ENCODE measurements around the gene FANCD2.
"Not testable (repeated sequence)": the region's sequence is repeated elsewhere in the genome, so short reads cannot be mapped to it uniquely, and the experiment has no call there.

FANCD2 gene

GRCh38 chr3:10021856-10022775 lies 4.1 kb upstream of the FANCD2 start:
- Histone ChIP-seq H3K27ac (ENCODE audit: insufficient read depth in 1 of 2, low read depth in 1 of 2, low read length in 2 of 2, poor library complexity in 1 of 2, severe bottlenecking in 2 of 2) (no peak overlapping the region), H3K4me3 (ENCODE audit: control insufficient read depth in 1 of 7, extremely low read depth in 1 of 7, insufficient read depth in 4 of 7, low read depth in 2 of 7, low read length in 6 of 7) (no peak overlapping the region), H3K4me1 (ENCODE audit: control extremely low read depth in 1 of 4, control insufficient read depth in 4 of 4, insufficient read depth in 4 of 4, low read length in 3 of 4) (peaks cover 8 to 23% (median 19%) of the 10 kb centered on the region in 4 experiments), H3K9me3 (ENCODE audit: control extremely low read depth in 1 of 5, control insufficient read depth in 4 of 5, insufficient read depth in 2 of 5, low read depth in 1 of 5, low read length in 4 of 5) (no peaks in the 10 kb centered on the region), H3K27me3 (replicated peaks in 2 of 5; ENCODE audit: control insufficient read depth in 4 of 5, insufficient read depth in 5 of 5, low read length in 4 of 5) (no peaks in the 10 kb centered on the region), H3K36me3 (ENCODE audit: control insufficient read depth in 4 of 4, insufficient read depth in 4 of 4, low read length in 3 of 4) (peaks cover 8 to 39% (median 21%) of the 10 kb centered on the region in 4 experiments)
- ChIA-PET POLR2A (interaction anchor here (0.6 to 0.7 kb wide), 2 partner anchors 212 to 315 kb away, joined by 3 read pairs; partner anchors contain the start of gene TTLL3), CTCF (no interaction called here)
- no peak for DNase-seq
- WGBS (ENCODE audit: insufficient coverage): 89% methylated on average over 3 of the region's 9 CpGs

GRCh38 chr3:10023587-10024310 lies 2.5 kb upstream of the FANCD2 start:
- Histone ChIP-seq H3K4me3 (ENCODE audit: control insufficient read depth in 1 of 7, extremely low read depth in 1 of 7, insufficient read depth in 4 of 7, low read depth in 2 of 7, low read length in 6 of 7) (no peak overlapping the region), H3K4me1 (ENCODE audit: control extremely low read depth in 1 of 4, control insufficient read depth in 4 of 4, insufficient read depth in 4 of 4, low read length in 3 of 4) (peaks cover 11 to 24% (median 22%) of the 10 kb centered on the region in 4 experiments), H3K27ac (ENCODE audit: insufficient read depth in 1 of 2, low read depth in 1 of 2, low read length in 2 of 2, poor library complexity in 1 of 2, severe bottlenecking in 2 of 2) (no peak overlapping the region), H3K36me3 (ENCODE audit: control insufficient read depth in 4 of 4, insufficient read depth in 4 of 4, low read length in 3 of 4) (peaks cover 4 to 34% (median 21%) of the 10 kb centered on the region in 4 experiments), H3K9me3 (ENCODE audit: control extremely low read depth in 1 of 5, control insufficient read depth in 4 of 5, insufficient read depth in 2 of 5, low read depth in 1 of 5, low read length in 4 of 5) (no peaks in the 10 kb centered on the region), H3K27me3 (replicated peaks in 2 of 5; ENCODE audit: control insufficient read depth in 4 of 5, insufficient read depth in 5 of 5, low read length in 4 of 5) (no peaks in the 10 kb centered on the region)
- peak in 1 of 3 donors; percentile 15 for DNase-seq
- 95% methylated on average over 5 of the region's 8 CpGs for WGBS (ENCODE audit: insufficient coverage)
- ChIA-PET POLR2A (interaction anchor here (0.6 kb wide), 1 partner anchor 14 kb away, joined by 3 read pairs; no protein-coding TSS in a partner anchor), CTCF (interaction anchor here (2.0 kb wide), 1 partner anchor 263 kb away, joined by 5 read pairs; no protein-coding TSS in a partner anchor)

GRCh38 chr3:10025205-10026083 lies 793 bp upstream of the FANCD2 start:
- 1% methylated on average over 8 of the region's 19 CpGs for WGBS (ENCODE audit: insufficient coverage)
- Histone ChIP-seq H3K4me1 (ENCODE audit: control extremely low read depth in 1 of 4, control insufficient read depth in 4 of 4, insufficient read depth in 4 of 4, low read length in 3 of 4) (peaks cover 11 to 24% (median 22%) of the 10 kb centered on the region in 4 experiments), H3K9me3 (ENCODE audit: control extremely low read depth in 1 of 5, control insufficient read depth in 4 of 5, insufficient read depth in 2 of 5, low read depth in 1 of 5, low read length in 4 of 5) (no peaks in the 10 kb centered on the region), H3K27me3 (replicated peaks in 2 of 5; ENCODE audit: control insufficient read depth in 4 of 5, insufficient read depth in 5 of 5, low read length in 4 of 5) (no peaks in the 10 kb centered on the region), H3K36me3 (ENCODE audit: control insufficient read depth in 4 of 4, insufficient read depth in 4 of 4, low read length in 3 of 4) (peaks cover 7 to 34% (median 22%) of the 10 kb centered on the region in 4 experiments), H3K27ac (ENCODE audit: insufficient read depth in 1 of 2, low read depth in 1 of 2, low read length in 2 of 2, poor library complexity in 1 of 2, severe bottlenecking in 2 of 2) (peak overlapping the region; percentile 79 to 85), H3K4me3 (ENCODE audit: control insufficient read depth in 1 of 7, extremely low read depth in 1 of 7, insufficient read depth in 4 of 7, low read depth in 2 of 7, low read length in 6 of 7) (peak overlapping the region; percentile 80 to 98 (median 90))
- ChIA-PET CTCF (interaction anchor here (1.0 to 2.4 kb wide), 6 partner anchors 9 to 261 kb away, joined by 3 to 9 read pairs (median 4); no protein-coding TSS in a partner anchor), POLR2A (interaction anchor here (1.0 kb wide), 3 partner anchors 14 to 135 kb away, joined by 3 to 5 read pairs (median 4); partner anchors contain the start of genes CRELD1 and JAGN1)
- no peak for DNase-seq

GRCh38 chr3:10041034-10041433 lies 14.8 kb downstream of the FANCD2 start:
- no peak for DNase-seq
- POLR2A ChIA-PET: no interaction called here
- no peak overlapping the region for H3K4me3 ChIP-seq (ENCODE audit: control insufficient read depth in 1 of 7, extremely low read depth in 1 of 7, insufficient read depth in 4 of 7, low read depth in 2 of 7, low read length in 6 of 7)
- H3K27me3 ChIP-seq (replicated peaks in 2 of 5; ENCODE audit: control insufficient read depth in 4 of 5, insufficient read depth in 5 of 5, low read length in 4 of 5): no peaks in the 10 kb centered on the region
- no peaks in the 10 kb centered on the region for H3K9me3 ChIP-seq (ENCODE audit: control extremely low read depth in 1 of 5, control insufficient read depth in 4 of 5, insufficient read depth in 2 of 5, low read depth in 1 of 5, low read length in 4 of 5)
- H3K4me1 ChIP-seq (ENCODE audit: control extremely low read depth in 1 of 4, control insufficient read depth in 4 of 4, insufficient read depth in 4 of 4, low read length in 3 of 4): no peaks in the 10 kb centered on the region
- peak overlapping the region in 1 of 2 experiments; percentile 0 for H3K27ac ChIP-seq (ENCODE audit: insufficient read depth in 1 of 2, low read depth in 1 of 2, low read length in 2 of 2, poor library complexity in 1 of 2, severe bottlenecking in 2 of 2)
- no CpG with 5 or more reads among the region's 5 CpGs for WGBS (ENCODE audit: insufficient coverage)
- CTCF ChIA-PET: interaction anchor here (1.0 kb wide), 1 partner anchor 9 kb away, joined by 3 read pairs; no protein-coding TSS in a partner anchor
- H3K36me3 ChIP-seq (ENCODE audit: control insufficient read depth in 4 of 4, insufficient read depth in 4 of 4, low read length in 3 of 4): peaks cover 4 to 54% (median 22%) of the 10 kb centered on the region in 4 experiments

GRCh38 chr3:10047876-10048275 lies 21.6 kb downstream of the FANCD2 start:
- H3K27ac ChIP-seq (ENCODE audit: insufficient read depth in 1 of 2, low read depth in 1 of 2, low read length in 2 of 2, poor library complexity in 1 of 2, severe bottlenecking in 2 of 2): no peak overlapping the region
- no peaks in the 10 kb centered on the region for H3K27me3 ChIP-seq (replicated peaks in 2 of 5; ENCODE audit: control insufficient read depth in 4 of 5, insufficient read depth in 5 of 5, low read length in 4 of 5)
- peaks cover 2 to 15% (median 11%) of the 10 kb centered on the region in 4 experiments for H3K36me3 ChIP-seq (ENCODE audit: control insufficient read depth in 4 of 4, insufficient read depth in 4 of 4, low read length in 3 of 4)
- no peak for DNase-seq
- CTCF ChIA-PET: interaction anchor here (1.0 to 1.7 kb wide), 3 partner anchors 10 to 116 kb away, joined by 3 to 7 read pairs (median 4); no protein-coding TSS in a partner anchor
- POLR2A ChIA-PET: interaction anchor here (0.6 kb wide), 1 partner anchor 75 kb away, joined by 3 read pairs; no protein-coding TSS in a partner anchor
- 100% methylated on average over 1 of the region's 2 CpGs for WGBS (ENCODE audit: insufficient coverage)
- no peaks in the 10 kb centered on the region for H3K9me3 ChIP-seq (ENCODE audit: control extremely low read depth in 1 of 5, control insufficient read depth in 4 of 5, insufficient read depth in 2 of 5, low read depth in 1 of 5, low read length in 4 of 5)
- no peak overlapping the region for H3K4me3 ChIP-seq (ENCODE audit: control insufficient read depth in 1 of 7, extremely low read depth in 1 of 7, insufficient read depth in 4 of 7, low read depth in 2 of 7, low read length in 6 of 7)
- H3K4me1 ChIP-seq (ENCODE audit: control extremely low read depth in 1 of 4, control insufficient read depth in 4 of 4, insufficient read depth in 4 of 4, low read length in 3 of 4): no peaks in the 10 kb centered on the region

- H3K27me3 ChIP-seq (replicated peaks in 2 of 5; ENCODE audit: control insufficient read depth in 4 of 5, insufficient read depth in 5 of 5, low read length in 4 of 5); H3K27ac ChIP-seq (ENCODE audit: insufficient read depth in 1 of 2, low read depth in 1 of 2, low read length in 2 of 2, poor library complexity in 1 of 2, severe bottlenecking in 2 of 2); CTCF ChIA-PET; POLR2A ChIA-PET; H3K9me3 ChIP-seq (ENCODE audit: control extremely low read depth in 1 of 5, control insufficient read depth in 4 of 5, insufficient read depth in 2 of 5, low read depth in 1 of 5, low read length in 4 of 5); DNase-seq; H3K4me3 ChIP-seq (ENCODE audit: control insufficient read depth in 1 of 7, extremely low read depth in 1 of 7, insufficient read depth in 4 of 7, low read depth in 2 of 7, low read length in 6 of 7); H3K36me3 ChIP-seq (ENCODE audit: control insufficient read depth in 4 of 4, insufficient read depth in 4 of 4, low read length in 3 of 4); H3K4me1 ChIP-seq (ENCODE audit: control extremely low read depth in 1 of 4, control insufficient read depth in 4 of 4, insufficient read depth in 4 of 4, low read length in 3 of 4): not testable (repeated sequence)
- 100% methylated on average over 1 of the region's 6 CpGs for WGBS (ENCODE audit: insufficient coverage)
Measured at GRCh38 chr3:10053054-10053453, 26.8 kb downstream of the FANCD2 start.

Measured in common myeloid progenitor, CD34-positive (primary cell).